ENCODE measurements around the gene GGT5.
"Not testable (repeated sequence)": the region's sequence is repeated elsewhere in the genome, so short reads cannot be mapped to it uniquely, and the experiment has no call there.

Gene GGT5

DNA sequence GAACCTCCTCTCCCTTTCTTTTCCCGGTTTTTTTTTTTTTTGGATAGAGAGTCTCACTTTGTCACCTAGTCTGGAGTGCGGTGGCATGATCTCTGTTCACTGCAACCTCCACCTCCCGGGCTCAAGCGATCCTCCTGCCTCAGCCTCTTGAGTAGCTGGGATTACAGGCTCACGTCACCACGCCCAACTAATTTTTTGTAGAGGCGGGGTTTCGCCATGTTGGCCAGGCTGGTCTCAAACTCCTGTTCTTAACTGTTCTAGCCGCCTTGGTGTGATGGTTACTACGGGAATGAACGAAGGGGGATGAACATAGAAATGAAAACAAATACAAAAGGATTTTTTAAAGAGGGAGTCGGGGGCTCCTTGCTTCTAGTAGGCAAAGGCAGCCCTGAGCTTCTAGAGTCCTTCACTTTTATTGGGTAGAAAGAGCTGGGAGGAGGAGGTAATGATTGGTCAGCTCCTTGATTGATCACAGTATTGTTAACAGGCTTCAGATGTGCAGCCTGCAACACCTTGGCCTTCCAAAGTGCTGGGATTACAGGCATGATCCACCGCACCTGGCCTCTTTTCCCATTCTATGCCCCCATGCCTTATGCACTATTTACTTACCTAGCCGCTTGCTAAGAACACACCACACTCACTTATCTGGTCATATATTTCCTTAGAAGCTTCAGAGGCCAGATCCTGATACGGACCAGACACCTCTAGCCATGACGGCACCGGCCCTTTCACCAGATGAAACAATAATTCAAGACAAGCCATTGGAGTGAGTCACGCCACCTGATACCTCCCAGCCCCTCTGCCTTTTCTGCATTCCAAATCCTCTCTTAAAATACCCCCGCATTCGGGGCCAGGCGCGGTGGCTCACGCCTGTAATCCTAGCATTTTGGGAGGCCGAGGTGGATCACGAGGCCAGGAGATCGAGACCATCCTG lies 42.9 kb downstream of the GGT5 start:
- no peak for DNase-seq

- no peak for DNase-seq
Observed at GRCh38 chr22:24200619-24201212, 44.2 kb downstream of the GGT5 start.

GRCh38 chr22:24198682-24199052 lies 46.2 kb downstream of the GGT5 start:
- DNase-seq = no peak

GRCh38 chr22:24191893-24192292 lies 53.0 kb downstream of the GGT5 start:
- DNase-seq = no peak

DNA sequence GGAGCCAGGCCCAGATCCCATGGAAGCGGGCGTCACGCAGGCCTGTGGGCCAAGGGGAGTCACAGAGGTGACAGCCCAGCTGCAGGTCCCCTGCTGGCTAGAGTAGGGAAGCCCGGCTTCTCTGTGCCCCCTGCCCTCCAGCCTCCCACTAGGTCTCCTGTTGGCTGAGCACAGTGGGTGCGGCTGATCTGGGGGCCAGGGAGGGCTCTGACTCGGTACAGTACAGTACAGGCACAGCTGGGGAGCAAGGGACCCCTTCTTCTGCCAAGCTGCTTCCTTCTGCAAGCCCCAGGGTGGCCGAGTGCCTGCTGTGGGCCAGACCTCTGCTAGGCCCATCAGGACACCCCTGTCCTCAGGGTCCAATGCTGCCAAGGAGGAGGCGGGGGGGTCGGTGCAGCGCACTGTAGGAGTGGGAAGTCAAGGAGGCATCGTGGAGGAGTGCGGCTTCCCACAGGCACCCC lies 53.5 kb downstream of the GGT5 start:
- DNase-seq = no peak

- DNase-seq = no peak
Observed at GRCh38 chr22:24190596-24191208, 54.2 kb downstream of the GGT5 start.

DNA sequence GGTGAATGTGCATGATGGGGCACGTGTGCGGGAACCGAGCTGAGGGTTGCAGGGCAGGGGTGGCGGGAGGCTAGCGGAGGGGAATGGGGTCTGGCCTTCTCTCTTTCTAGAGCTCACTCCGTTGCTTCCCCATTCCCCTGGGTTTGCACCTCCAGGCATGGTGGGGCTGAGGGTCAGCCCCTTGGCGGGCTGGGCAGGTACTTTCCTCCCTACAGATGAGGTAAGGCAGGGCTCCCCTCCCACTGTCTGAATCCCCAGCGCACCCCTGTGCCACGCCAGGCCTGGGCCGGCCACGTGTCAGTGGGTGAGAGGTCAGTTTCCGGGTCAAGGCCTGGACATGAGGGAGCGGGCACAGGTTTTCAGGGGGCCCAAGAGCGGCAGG lies 54.7 kb downstream of the GGT5 start:
- DNase-seq = no peak

DNA sequence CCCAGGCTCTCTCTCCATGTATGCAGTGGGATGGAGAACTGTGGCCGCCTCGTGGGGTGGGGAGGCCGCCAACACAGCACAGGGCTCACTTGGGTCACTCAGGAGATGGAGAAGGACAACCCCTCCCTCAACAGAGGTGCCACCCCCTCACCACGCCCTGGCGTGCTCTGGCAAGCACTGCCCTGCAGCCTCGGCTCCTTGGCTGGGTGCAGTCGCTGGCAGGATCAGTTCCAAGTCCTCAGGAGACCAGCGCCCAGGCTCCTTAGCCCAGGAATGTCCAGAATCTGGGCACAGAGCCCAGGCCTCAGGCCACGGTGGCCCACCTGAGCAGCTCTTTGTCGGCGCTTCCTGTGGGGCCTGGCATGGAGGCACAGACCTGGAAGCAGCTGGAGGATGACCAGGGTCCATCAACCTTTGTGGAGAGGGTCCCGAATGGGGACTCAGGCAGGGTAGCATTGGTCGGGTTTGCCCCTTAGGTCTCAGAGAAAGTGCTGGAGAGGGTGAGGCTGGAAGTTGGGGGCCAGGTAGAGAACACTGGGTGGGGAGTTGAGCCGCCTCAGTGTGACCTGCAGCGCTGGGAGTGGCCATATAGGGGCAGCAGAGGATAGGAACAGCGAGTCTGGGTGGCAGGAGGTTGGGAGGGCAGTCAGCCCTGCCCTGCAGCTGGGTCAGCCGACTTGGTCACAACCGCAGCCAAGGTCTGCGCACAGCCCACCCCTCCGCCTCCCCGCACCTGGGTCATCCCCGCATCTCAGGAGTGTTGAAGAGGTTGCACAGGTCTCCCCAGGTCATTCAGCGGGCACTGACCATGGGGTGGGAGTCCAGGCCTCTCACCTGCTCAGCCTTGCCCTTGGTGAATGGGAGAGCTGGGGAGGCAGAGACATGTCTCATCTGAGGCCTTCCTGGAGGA lies 55.4 kb downstream of the GGT5 start:
- no peak for DNase-seq

DNA sequence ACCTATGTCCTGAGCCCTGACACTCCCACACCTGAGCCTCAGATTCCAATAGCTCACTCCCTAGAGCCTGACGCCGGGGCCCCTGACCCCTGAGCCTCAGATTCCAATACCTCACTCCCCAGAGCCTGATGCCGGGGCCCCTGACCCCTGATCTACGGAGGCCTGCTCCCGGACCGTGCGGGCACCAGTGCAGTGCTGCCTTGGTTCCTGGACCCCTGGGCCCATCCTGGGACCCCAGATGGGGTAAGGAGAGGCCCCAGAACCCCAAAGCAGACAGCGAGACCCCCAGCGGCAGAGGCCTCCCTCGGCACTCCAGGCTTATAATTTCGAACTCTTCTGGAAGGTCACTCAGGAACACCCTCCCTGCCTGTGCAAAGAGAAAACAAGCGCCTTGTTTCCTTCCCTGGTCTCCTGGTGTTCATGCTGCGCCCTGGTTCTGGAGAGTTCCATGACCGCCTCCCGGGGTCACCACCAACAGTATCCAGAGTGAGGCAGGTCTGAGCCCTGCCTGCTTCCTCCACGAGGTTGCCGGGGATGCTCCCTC lies 56.1 kb downstream of the GGT5 start:
- no peak for DNase-seq

- DNase-seq = no peak
Observed at GRCh38 chr22:24187731-24188644, 56.9 kb downstream of the GGT5 start.

DNA sequence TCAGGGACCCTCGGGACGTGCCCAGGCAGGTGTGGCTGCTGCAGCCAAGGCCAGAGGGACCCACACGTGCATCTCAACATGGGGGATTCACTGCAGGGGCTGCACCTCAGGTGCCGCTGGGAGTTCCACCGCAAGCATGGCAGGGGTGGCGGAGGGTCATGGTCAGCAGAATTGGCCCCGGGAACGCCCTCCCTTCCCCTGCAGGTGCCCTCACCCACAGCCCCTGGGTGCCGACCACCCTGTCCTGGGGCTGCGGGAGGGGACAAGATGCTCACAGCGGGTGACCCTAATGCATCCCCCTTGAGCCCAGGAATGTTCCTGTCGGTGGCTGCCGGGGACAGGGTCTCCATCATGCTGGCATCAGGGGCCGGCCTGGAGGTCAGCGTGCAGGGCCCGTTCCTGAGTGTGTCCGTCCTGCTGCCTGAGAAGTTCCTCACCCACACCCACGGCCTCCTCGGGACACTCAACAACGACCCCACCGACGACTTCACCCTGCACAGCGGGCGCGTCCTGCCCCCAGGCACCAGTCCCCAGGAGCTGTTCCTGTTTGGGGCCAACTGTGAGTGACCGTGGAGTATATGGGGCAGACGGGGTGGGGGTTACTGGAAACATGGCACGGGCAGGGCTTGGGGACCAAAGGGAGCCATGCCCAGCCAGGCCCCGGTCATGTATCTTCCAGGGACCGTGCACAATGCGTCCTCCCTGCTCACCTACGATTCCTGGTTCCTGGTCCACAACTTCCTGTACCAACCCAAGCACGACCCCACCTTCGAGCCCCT lies 57.8 kb downstream of the GGT5 start:
- DNase-seq = no peak

GRCh38 chr22:24186352-24186740 lies 58.5 kb downstream of the GGT5 start:
- DNase-seq = no peak

DNA sequence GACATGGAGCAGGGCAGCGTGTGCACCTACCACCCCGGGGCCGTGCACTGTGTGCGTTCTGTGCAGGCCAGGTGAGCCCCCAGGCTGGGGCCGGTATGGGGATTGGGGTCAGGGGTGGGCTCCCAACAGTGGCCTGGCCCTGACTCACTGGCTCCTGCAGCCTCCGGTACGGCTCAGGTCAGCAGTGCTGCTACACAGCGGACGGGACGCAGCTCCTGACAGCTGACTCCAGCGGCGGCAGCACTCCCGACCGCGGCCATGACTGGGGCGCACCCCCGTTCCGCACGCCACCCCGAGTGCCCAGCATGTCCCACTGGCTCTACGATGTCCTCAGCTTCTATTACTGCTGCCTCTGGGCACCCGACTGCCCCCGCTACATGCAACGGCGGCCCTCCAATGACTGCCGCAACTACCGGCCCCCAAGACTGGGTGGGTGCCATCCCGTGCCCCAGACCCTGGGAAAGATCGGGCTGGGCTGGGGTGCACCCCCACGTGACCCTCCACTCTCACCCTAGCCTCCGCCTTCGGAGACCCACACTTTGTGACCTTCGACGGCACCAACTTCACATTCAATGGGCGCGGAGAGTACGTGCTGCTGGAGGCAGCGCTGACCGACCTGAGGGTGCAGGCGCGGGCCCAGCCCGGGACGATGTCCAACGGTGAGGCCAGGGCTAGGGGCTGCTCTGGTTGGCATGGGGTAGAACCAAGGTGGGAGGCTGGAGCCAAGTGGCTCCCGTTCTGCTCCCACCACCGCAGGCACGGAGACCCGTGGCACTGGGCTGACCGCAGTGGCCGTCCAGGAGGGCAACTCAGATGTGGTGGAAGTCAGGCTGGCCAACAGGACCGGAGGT lies 59.2 kb downstream of the GGT5 start:
- DNase-seq = no peak

DNA sequence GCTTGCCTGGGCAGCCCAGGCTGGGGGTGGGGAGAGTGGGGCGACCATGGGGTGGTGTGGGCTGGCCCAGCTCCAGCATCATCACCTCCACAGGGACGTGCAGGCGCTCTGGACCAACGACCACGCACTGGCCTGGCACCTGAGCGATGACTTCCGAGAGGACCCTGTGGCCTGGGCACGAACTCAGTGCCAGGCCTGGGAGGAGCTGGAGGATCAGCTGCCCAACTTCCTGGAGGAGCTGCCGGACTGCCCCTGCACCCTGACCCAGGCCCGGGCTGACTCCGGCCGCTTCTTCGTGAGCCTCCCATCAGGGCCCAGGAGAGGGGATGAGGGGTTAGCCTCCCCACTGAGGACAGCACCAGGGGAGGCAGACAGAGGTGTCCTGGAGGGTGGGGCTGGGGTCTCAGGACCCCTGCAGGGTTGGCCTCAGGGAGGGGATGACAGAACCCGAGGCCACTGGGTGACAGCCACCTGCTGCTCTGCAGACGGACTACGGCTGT lies 59.8 kb downstream of the GGT5 start:
- no peak for DNase-seq

DNA sequence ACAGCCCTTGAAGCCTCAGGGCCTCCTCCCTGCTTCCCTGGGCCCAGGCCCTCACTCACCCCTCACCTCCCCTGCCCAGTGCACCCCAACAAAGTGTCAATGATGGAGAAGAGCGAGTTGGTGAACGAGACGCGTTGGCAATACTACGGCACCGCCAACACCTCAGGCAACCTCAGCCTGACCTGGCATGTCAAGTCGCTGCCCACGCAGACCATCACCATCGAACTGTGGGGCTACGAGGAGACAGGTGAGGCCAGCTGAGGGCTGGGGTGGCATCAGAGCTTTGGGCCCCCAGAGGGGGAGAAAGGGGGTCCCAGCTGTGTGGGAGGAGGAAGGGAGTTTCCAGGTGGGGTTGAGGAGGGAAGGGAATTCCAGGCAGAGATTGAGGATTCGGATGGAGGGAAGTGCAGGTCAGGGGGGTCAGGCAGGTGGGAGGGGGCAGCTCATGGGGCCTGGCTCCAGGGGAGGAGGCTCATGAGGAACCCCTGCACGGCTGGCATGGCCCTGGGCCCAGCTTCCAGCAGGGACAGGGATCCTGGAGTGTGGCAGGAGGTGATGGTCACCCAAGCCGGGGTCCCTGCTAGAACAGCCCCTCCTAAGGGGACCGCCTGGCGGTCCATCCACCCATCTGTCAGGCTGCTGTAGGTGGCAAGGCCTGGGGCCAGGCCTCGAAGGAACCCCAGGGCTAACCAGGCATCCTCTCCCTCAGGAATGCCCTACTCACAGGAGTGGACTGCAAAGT lies 60.7 kb downstream of the GGT5 start:
- DNase-seq = no peak

- no peak for DNase-seq
Observed at GRCh38 chr22:24183321-24184031, 61.4 kb downstream of the GGT5 start.

DNA sequence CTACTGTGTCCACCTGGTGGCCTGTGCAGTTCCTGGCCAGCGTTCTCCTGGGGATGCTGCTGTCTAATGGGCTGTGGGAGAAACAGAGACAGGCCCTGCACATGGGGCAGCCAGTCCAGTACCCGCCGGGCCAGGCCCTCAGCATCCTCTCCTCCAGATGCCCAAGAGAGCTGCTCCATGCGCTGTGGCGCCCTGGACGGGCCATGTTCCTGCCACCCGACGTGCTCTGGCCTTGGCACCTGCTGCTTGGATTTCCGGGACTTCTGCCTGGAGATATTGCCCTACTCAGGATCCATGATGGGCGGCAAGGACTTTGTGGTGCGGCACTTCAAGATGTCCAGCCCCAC lies 62.0 kb downstream of the GGT5 start:
- not testable (repeated sequence) for DNase-seq

All from NK-92 treated with Interleukin-12 subunit alpha and Interleukin-12 subunit beta, amount 100 ng/mL, for 24 hours (cell line).